KMS-11 (cell line): ENCODE results near the gene RNF141.

Experiments used
- H2AFZ ChIP-seq: fragments of 200-600 bp; sonication (generic); 2 replicates; pipeline ENCODE4 v1.6.1; 2016; ENCODE audit warnings: antibody characterized with exemption, mixed run types, low read depth
- H3K27ac ChIP-seq: fragments of 200-600 bp; sonication (generic); 2 replicates; pipeline ENCODE4 v1.6.1; 2016; ENCODE audit warnings: mild to moderate bottlenecking, mixed run types
- H3K27me3 ChIP-seq: fragments of 200-600 bp; sonication (generic); 2 replicates; pipeline ENCODE4 v1.6.1; 2017; ENCODE audit warnings: mild to moderate bottlenecking, low read depth, mixed run types, moderate library complexity; ENCODE audit not compliant: insufficient read depth
- H3K36me3 ChIP-seq: fragments of 200-600 bp; sonication (generic); 2 replicates; pipeline ENCODE4 v1.6.1; 2017; ENCODE audit warnings: mild to moderate bottlenecking, mixed run types; ENCODE audit not compliant: insufficient read depth
- H3K4me1 ChIP-seq: fragments of 200-600 bp; sonication (generic); 2 replicates; pipeline ENCODE4 v1.6.1; 2016; ENCODE audit warnings: mild to moderate bottlenecking, low read depth, mixed run types; ENCODE audit not compliant: poor library complexity, severe bottlenecking
- H3K4me2 ChIP-seq: fragments of 200-600 bp; sonication (generic); 2 replicates; pipeline ENCODE4 v1.7.0; 2016; ENCODE audit warnings: mild to moderate bottlenecking, mixed run types
- H3K4me3 ChIP-seq: fragments of 200-600 bp; sonication (generic); IDR thresholded peaks from 2 replicates; pipeline ENCODE4 v1.6.1; 2017; ENCODE audit warnings: low read depth, low read length, mixed read lengths; ENCODE audit not compliant: insufficient read depth
- H3K79me2 ChIP-seq: fragments of 200-600 bp; sonication (generic); 2 replicates; pipeline ENCODE4 v1.6.1; 2016; ENCODE audit warnings: low read depth, mixed run types; ENCODE audit not compliant: insufficient read depth
- H3K9ac ChIP-seq: fragments of 200-600 bp; sonication (generic); 2 replicates; pipeline ENCODE4 v1.6.1; 2016; ENCODE audit warnings: mild to moderate bottlenecking, mixed run types
- H4K20me1 ChIP-seq: fragments of 200-600 bp; sonication (generic); 2 replicates; pipeline ENCODE4 v1.6.1; 2016; ENCODE audit warnings: mild to moderate bottlenecking, mixed run types; ENCODE audit not compliant: insufficient read depth
- TF ChIP-seq, protein P1 (sequence below): fragments of 200-600 bp; sonication (generic); conservative IDR thresholded peaks from 2 replicates; pipeline ENCODE4 v1.6.1; 2017; ENCODE audit warnings: low read depth, mild to moderate bottlenecking, antibody characterized with exemption, low read length, moderate library complexity, mixed read lengths

RNF141 gene

DNA sequence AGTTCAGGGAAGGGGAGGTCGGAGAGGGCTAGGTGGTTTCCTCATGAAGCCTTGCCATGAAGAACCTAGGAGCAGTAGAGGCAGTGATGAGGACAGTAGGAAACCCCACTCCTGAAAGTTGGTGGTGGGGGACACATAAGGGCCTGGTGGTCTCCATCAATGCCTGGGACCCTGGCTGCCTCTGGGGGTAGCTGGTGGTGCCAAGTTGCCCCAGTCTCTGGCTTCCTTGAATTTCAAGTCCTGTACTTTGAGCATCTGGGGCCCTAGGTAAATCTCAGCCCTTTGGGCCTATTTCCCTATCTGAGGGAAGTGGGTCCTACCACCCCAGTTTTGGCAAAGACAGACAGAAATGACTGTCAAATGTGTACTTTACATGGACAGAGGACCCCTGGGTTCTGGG, 57.8 kb downstream of the RNF141 start:
- Histone ChIP-seq H3K79me2 (no peaks in the 10 kb centered on the region), H3K4me1 (no peaks in the 10 kb centered on the region), H3K36me3 (no peaks in the 10 kb centered on the region), H3K4me2 (no peak overlapping the region), H3K9ac (no peak overlapping the region), H3K4me3 (no peak overlapping the region), H3K27me3 (no peaks in the 10 kb centered on the region), H2AFZ (no peak overlapping the region), H4K20me1 (no peaks in the 10 kb centered on the region), H3K27ac (no peak overlapping the region)
- TF ChIP-seq, protein P1, sequence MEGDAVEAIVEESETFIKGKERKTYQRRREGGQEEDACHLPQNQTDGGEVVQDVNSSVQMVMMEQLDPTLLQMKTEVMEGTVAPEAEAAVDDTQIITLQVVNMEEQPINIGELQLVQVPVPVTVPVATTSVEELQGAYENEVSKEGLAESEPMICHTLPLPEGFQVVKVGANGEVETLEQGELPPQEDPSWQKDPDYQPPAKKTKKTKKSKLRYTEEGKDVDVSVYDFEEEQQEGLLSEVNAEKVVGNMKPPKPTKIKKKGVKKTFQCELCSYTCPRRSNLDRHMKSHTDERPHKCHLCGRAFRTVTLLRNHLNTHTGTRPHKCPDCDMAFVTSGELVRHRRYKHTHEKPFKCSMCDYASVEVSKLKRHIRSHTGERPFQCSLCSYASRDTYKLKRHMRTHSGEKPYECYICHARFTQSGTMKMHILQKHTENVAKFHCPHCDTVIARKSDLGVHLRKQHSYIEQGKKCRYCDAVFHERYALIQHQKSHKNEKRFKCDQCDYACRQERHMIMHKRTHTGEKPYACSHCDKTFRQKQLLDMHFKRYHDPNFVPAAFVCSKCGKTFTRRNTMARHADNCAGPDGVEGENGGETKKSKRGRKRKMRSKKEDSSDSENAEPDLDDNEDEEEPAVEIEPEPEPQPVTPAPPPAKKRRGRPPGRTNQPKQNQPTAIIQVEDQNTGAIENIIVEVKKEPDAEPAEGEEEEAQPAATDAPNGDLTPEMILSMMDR = no peak

DNA sequence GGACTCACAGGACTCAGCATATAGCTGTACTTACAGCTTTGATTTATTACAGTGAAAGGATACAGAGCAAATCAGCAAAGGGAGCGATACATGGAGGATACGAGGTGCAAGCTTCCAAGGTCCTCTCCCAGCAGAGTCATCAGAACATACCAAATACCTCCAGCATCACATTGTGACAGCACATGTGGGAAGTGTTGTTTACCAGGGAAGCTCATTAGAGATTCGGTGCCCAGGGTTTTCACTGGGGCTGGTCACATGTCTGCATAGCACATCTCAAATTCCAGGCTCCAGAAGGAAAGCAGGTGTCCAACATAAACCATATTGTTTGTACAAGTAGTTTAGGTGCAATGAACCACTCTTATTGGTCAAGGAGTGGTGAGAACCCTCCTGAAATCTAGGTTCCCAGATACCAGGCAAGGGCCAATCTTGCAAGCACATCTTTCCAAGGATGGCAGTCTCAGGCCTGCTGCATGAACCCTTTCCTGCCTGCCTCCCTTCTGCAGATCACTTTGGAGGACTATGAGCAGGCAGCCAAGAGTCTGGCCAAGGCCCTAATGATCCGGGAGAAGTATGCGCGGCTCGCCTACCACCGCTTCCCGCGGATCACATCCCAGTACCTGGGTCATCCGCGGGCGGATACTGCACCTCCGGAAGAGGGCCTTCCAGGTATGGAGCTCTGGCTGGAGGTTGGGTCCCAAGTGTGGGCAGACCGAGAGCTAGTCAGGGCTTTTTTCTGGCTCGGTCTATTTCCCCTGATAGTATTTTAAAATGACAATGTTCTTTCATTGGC, 59.2 kb downstream of the RNF141 start:
- TF ChIP-seq, protein P1 = no peak
- Histone ChIP-seq H3K4me1 (no peaks in the 10 kb centered on the region), H4K20me1 (no peaks in the 10 kb centered on the region)

DNA sequence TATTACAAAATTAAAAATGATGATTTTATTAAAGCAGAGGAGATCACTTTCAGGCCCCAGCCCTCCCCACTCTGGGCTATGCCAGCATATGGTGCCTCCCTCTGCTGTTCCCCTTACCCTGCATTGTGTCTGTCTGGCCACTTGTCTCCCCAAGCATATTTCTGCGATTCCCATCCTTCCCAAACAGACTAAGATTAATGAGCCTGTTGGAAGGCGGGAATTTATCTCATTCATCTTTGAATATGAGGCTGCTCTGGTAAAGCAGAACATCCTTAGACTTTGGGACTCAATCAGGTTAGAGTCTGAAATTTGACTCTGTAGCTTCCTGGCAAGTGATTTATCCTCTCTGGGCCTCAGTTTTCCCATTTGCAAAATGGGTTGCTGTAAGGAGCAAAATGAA, 60.2 kb downstream of the RNF141 start:
- Histone ChIP-seq H3K4me1 (no peaks in the 10 kb centered on the region), H3K36me3 (no peaks in the 10 kb centered on the region), H3K4me2 (no peak overlapping the region), H3K79me2 (no peaks in the 10 kb centered on the region), H3K4me3 (no peak overlapping the region), H3K27me3 (no peaks in the 10 kb centered on the region), H3K9ac (no peak overlapping the region), H4K20me1 (no peaks in the 10 kb centered on the region), H3K27ac (no peak overlapping the region), H2AFZ (no peak overlapping the region)
- TF ChIP-seq, protein P1 = no peak

More for the DNA sequence above, 59.2 kb downstream of the RNF141 start:
- H3K79me2 ChIP-seq = no peaks in the 10 kb centered on the region
- no peaks in the 10 kb centered on the region for H3K36me3 ChIP-seq
- H3K9ac ChIP-seq = no peak overlapping the region
- H3K4me3 ChIP-seq = no peak overlapping the region
- H3K27ac ChIP-seq = no peak overlapping the region
- H2AFZ ChIP-seq = no peak overlapping the region
- no peaks in the 10 kb centered on the region for H3K27me3 ChIP-seq
- H3K4me2 ChIP-seq = no peak overlapping the region

DNA sequence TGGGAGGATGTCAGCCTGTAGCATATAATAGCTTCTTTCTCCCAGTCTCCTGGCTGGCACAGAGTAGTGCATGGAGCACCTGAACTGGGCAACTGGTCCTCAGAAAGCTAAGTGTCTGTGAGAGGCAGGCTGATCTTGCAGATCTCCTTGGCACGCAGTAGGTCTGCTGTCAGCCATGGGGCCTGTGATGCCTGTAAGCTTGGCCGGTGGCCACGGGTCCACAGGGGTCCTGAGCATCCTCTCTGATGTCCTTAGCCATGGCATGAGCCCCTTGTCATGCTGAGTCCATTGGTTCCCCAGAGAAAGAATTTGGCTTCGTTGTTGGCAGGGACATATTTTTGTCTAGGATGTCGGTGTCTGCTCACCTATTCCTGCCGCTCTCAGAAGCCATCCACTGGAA, 61.0 kb downstream of the RNF141 start:
- Histone ChIP-seq H3K36me3 (no peaks in the 10 kb centered on the region), H2AFZ (no peak overlapping the region), H3K4me3 (no peak overlapping the region), H4K20me1 (no peaks in the 10 kb centered on the region), H3K9ac (no peak overlapping the region), H3K4me2 (no peak overlapping the region), H3K4me1 (no peaks in the 10 kb centered on the region), H3K27ac (no peak overlapping the region), H3K79me2 (no peaks in the 10 kb centered on the region), H3K27me3 (no peaks in the 10 kb centered on the region)
- TF ChIP-seq, protein P1 = no peak
